Gastrocnemius medialis (tissue), 4 donors: ENCODE data around the gene LYRM7.

Experiments
- POLR2A ChIP-seq, 2 donors: fragments of 450-650 bp; IDR thresholded peaks; one replicate each; pipeline ENCODE4 v1.6.1; 2017; ENCODE audit warnings: antibody characterized with exemption in 2 of 2, mild to moderate bottlenecking in 2 of 2, moderate library complexity in 2 of 2
- TF ChIP-seq, protein P1 (sequence below), 5 experiments: fragments of 450-650 bp in 3 of 5; fragments of 200-600 bp in 2 of 5; sonication (generic) in 2 of 5; IDR thresholded peaks in 4 of 5; conservative IDR thresholded peaks in 1 of 5; 1 replicate in 4 of 5; 2 replicates in 1 of 5; pipeline ENCODE4 v1.5.1; 2016 to 2019; ENCODE audit warnings: antibody characterized with exemption in 5 of 5, mild to moderate bottlenecking in 3 of 5, moderate library complexity in 3 of 5

DNA sequence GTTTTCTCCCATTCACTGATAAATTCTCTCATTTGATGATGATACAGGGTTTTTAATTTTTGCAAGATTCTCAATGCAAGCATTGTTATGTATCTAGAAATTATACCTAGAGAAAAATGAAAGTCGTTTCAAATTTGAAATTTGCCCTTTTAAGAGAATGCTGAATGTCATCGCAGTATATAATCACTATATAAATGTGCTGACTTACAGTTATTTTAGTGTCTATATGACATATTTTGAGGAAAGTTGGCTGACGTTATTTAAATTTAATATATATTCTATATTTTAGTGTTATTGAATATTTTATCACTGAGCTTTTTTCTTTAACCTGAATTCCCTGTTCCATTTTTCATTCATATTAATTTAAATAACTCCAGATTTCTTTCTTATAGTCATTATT lies 29.8 kb downstream of the LYRM7 start:
- TF ChIP-seq, protein P1, sequence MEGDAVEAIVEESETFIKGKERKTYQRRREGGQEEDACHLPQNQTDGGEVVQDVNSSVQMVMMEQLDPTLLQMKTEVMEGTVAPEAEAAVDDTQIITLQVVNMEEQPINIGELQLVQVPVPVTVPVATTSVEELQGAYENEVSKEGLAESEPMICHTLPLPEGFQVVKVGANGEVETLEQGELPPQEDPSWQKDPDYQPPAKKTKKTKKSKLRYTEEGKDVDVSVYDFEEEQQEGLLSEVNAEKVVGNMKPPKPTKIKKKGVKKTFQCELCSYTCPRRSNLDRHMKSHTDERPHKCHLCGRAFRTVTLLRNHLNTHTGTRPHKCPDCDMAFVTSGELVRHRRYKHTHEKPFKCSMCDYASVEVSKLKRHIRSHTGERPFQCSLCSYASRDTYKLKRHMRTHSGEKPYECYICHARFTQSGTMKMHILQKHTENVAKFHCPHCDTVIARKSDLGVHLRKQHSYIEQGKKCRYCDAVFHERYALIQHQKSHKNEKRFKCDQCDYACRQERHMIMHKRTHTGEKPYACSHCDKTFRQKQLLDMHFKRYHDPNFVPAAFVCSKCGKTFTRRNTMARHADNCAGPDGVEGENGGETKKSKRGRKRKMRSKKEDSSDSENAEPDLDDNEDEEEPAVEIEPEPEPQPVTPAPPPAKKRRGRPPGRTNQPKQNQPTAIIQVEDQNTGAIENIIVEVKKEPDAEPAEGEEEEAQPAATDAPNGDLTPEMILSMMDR (IDR thresholded peaks at IDR 0.05 in 4 of 5, conservative IDR thresholded peaks at IDR 0.05 in 1 of 5), result no peak
- no peak for TF ChIP-seq POLR2A (IDR thresholded peaks at IDR 0.05)
